ENCODE measurements around the gene BUD23. TPM values are rescaled to one million over a fixed set of nuclear protein-coding genes. Genes with fewer than 3 reads are reported as not detected.

Gene BUD23
- total RNA-seq, 2 experiments from 2014 or later: 108 TPM

DNA sequence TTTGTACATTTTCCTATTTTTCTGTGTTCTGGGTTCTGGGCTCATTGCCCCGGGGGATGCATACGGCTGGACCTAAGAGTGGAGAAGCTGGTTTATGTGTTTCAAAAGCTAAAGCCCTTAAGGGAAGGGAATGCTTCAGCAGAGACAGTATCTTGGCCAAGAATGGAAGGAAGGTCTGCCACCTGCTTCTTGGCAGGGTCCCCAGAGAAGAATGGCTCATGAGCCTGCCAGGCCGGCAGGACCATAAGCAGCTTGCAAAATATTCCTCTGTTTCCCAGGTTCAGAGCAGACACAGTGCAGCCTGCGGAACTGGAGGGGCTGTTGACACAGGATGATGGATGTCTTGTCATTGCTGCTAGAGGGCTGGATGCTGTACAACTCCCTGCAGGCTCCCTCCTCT, 63.0 kb downstream of the BUD23 start:
- H3K27me3 Mint-ChIP-seq: no peaks in the 10 kb centered on the region
- TF ChIP-seq, protein P1, sequence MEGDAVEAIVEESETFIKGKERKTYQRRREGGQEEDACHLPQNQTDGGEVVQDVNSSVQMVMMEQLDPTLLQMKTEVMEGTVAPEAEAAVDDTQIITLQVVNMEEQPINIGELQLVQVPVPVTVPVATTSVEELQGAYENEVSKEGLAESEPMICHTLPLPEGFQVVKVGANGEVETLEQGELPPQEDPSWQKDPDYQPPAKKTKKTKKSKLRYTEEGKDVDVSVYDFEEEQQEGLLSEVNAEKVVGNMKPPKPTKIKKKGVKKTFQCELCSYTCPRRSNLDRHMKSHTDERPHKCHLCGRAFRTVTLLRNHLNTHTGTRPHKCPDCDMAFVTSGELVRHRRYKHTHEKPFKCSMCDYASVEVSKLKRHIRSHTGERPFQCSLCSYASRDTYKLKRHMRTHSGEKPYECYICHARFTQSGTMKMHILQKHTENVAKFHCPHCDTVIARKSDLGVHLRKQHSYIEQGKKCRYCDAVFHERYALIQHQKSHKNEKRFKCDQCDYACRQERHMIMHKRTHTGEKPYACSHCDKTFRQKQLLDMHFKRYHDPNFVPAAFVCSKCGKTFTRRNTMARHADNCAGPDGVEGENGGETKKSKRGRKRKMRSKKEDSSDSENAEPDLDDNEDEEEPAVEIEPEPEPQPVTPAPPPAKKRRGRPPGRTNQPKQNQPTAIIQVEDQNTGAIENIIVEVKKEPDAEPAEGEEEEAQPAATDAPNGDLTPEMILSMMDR (IDR thresholded peaks at IDR 0.05): no peak
- DNase-seq: no peak
- ChIA-PET POLR2A (no interaction called here), CTCF (interaction anchor here (1.0 to 2.7 kb wide), 4 partner anchors 12 to 139 kb away, joined by 3 to 11 read pairs (median 3); no protein-coding TSS in a partner anchor)
- intact Hi-C loops (cut with micrococcal nuclease): no loop called here
- no peaks in the 10 kb centered on the region for H3K4me1 Mint-ChIP-seq (ENCODE audit: low read depth)
- H3K4me3 Mint-ChIP-seq: no peak overlapping the region
- no peaks in the 10 kb centered on the region for H3K9me3 Mint-ChIP-seq
- no peak for ATAC-seq
- H3K27ac Mint-ChIP-seq: no peak overlapping the region
- H3K36me3 Mint-ChIP-seq (ENCODE audit: low read depth): no peaks in the 10 kb centered on the region

Small RNAs within 50 kb of the gene (microRNA-seq; reads per million reads assigned to microRNA genes)
- not detected for gene MIR4284 (ENCODE audit: borderline microRNAs expressed, borderline replicate concordance)

Other genes starting within 250 kb of the BUD23 start
- gene FZD9, start 249.8 kb upstream of the BUD23 start, total RNA-seq: under 1 TPM in 1 of 2 experiments, not detected in 1; 0.43 TPM
- gene BAZ1B, start 161.3 kb upstream of the BUD23 start, total RNA-seq: 10 to 100 TPM; 82.4 to 82.6 TPM
- gene BCL7B, start 125.9 kb upstream of the BUD23 start, total RNA-seq: 10 to 100 TPM; 42.9 to 50.6 TPM
- gene TBL2, start 105.0 kb upstream of the BUD23 start, total RNA-seq: 10 to 100 TPM; 29.6 to 30.7 TPM
- not detected for gene MLXIPL, start 59.1 kb upstream of the BUD23 start, total RNA-seq
- 1 to 10 TPM in 1 of 2 experiments, under 1 TPM in 1; 0.87 to 1.1 TPM for gene VPS37D, start 15.8 kb upstream of the BUD23 start, total RNA-seq
- 1 to 10 TPM; 6.7 to 7.0 TPM for gene DNAJC30, start 144 bp upstream of the BUD23 start, total RNA-seq
- gene STX1A, start 36.1 kb downstream of the BUD23 start, total RNA-seq: 10 to 100 TPM; 11.4 to 11.5 TPM
- 10 to 100 TPM; 19.0 to 21.5 TPM for gene ABHD11, start 55.2 kb downstream of the BUD23 start, total RNA-seq
- not detected for gene CLDN3, start 86.7 kb downstream of the BUD23 start, total RNA-seq
- gene CLDN4, start 147.4 kb downstream of the BUD23 start, total RNA-seq: under 1 TPM; 0.20 to 0.72 TPM
- not detected for gene METTL27, start 158.9 kb downstream of the BUD23 start, total RNA-seq
- not detected for gene TMEM270, start 177.6 kb downstream of the BUD23 start, total RNA-seq

Measured in activated CD8-positive, alpha-beta T cell treated with anti-CD3 and anti-CD28 coated beads for 36 hours (primary cell).